Subcutaneous abdominal adipose tissue (tissue), 5 donors: ENCODE measurements around the gene FBXO15.

ENCODE experiments used
- H3K27ac ChIP-seq: one replicate; pipeline ENCODE4 v1.7.0; 2013; ENCODE audit warnings: low read depth, mild to moderate bottlenecking, inconsistent platforms, low read length, moderate library complexity
- H3K27me3 ChIP-seq, 5 donors: one replicate each; pipeline ENCODE4 v1.7.0; 2013; ENCODE audit warnings: low read length in 5 of 5, inconsistent platforms in 1 of 5; ENCODE audit not compliant: control insufficient read depth in 5 of 5, insufficient read depth in 4 of 5
- H3K36me3 ChIP-seq, 5 donors: one replicate each; pipeline ENCODE4 v1.7.0; 2013; ENCODE audit warnings: low read length in 5 of 5; ENCODE audit not compliant: control insufficient read depth in 5 of 5, insufficient read depth in 5 of 5
- H3K4me1 ChIP-seq, 5 donors: one replicate each; pipeline ENCODE4 v1.7.0; 2013; ENCODE audit warnings: low read length in 5 of 5, mild to moderate bottlenecking in 3 of 5, moderate library complexity in 1 of 5; ENCODE audit not compliant: control insufficient read depth in 5 of 5, insufficient read depth in 5 of 5
- H3K4me3 ChIP-seq, 5 donors: one replicate each; pipeline ENCODE4 v1.7.0; 2013; ENCODE audit warnings: low read length in 5 of 5, low read depth in 1 of 5
- H3K9ac ChIP-seq, 5 donors: one replicate each; pipeline ENCODE4 v1.7.0; 2013; ENCODE audit warnings: low read length in 5 of 5, mild to moderate bottlenecking in 4 of 5, moderate library complexity in 3 of 5
- H3K9me3 ChIP-seq, 5 donors: one replicate each; pipeline ENCODE4 v1.7.0; 2013; ENCODE audit warnings: low read length in 5 of 5; ENCODE audit not compliant: control insufficient read depth in 5 of 5
- donor health status: healthy.
- donor health status: healthy.
- donor health status: healthy.
- donor health status: healthy.
- donor health status: healthy.

Gene FBXO15

GRCh38 chr18:74040459-74041332, 106.9 kb downstream of the FBXO15 start:
- Histone ChIP-seq H3K27ac (no peak overlapping the region), H3K27me3 (peaks cover 0 to 4% (median 0%) of the 10 kb centered on the region in 5 donors), H3K36me3 (no peaks in the 10 kb centered on the region), H3K9ac (no peak overlapping the region), H3K4me1 (no peaks in the 10 kb centered on the region), H3K4me3 (no peak overlapping the region), H3K9me3 (no peaks in the 10 kb centered on the region)

DNA sequence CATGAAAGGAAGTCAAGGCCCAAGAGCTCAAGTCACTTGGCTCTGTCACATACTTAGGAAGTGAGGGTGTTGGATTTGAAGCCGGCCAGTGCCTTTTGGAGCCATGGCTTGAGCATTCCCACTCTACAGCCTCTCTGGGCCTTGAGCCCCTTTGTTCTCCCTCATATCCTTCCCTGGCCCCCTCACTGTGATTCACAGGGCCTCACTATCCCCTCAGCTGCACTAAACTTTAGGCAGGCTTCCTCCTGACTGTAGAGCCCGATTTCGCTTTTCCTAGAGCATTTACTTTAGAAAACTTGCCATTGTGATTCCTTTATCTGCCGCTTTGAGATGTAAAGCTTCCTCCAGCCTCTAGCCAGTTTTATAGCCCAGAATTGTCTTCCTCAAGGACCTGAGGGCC, 107.6 kb downstream of the FBXO15 start:
- H3K27me3 ChIP-seq = peaks cover 0 to 4% (median 0%) of the 10 kb centered on the region in 5 donors
- H3K4me1 ChIP-seq = no peaks in the 10 kb centered on the region
- no peaks in the 10 kb centered on the region for H3K36me3 ChIP-seq
- no peak overlapping the region for H3K9ac ChIP-seq
- H3K9me3 ChIP-seq = no peaks in the 10 kb centered on the region
- no peak overlapping the region for H3K27ac ChIP-seq
- no peak overlapping the region for H3K4me3 ChIP-seq

DNA sequence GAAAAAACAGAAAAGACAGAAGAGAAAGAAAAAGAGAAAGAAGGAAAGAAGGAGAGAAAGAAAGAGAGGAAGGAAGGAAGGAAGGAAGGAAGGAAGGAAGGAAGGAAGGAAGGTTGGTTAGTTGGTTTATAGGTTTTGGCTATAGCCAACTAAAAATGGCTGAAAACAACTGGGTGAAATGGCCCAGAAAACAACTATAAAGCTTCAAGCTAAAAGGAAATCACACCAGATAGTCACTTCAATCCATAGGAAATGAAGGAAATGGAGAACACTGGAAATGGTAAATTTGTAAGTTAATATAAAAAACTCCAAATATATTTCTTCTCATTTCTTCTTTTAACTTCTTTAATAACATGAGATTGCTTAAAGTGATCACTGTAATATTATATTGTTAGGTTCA, 118.5 kb downstream of the FBXO15 start:
- Histone ChIP-seq H3K4me3 (no peak overlapping the region), H3K4me1 (no peaks in the 10 kb centered on the region), H3K36me3 (no peaks in the 10 kb centered on the region), H3K9ac (no peak overlapping the region), H3K27ac (no peak overlapping the region), H3K9me3 (peaks cover 0 to 3% (median 0%) of the 10 kb centered on the region in 5 donors), H3K27me3 (no peaks in the 10 kb centered on the region)
